K562 (cell line): ENCODE data around the gene CBX3. TPM values are rescaled to one million over a fixed set of nuclear protein-coding genes. Genes with fewer than 3 reads are reported as not detected.
A peak's percentile ranks its signal among the peaks of the same experiment; 100 is the strongest.

Experiments
- CEBPB ChIP-seq: fragments of 450-650 bp; IDR thresholded peaks from 2 replicates; pipeline ENCODE4 v1.6.1; 2016; ENCODE audit warnings: missing genetic modification characterization, missing compliant biosample characterization
- CXXC5 ChIP-seq: fragments of 250-450 bp; sonication (Bioruptor Pico); IDR thresholded peaks from 2 replicates; pipeline ENCODE4 v1.8.0; 2022; ENCODE audit warnings: inconsistent platforms, mild to moderate bottlenecking, moderate library complexity
- HIVEP1 ChIP-seq: fragments of 250-450 bp; sonication (Bioruptor Pico); IDR thresholded peaks from 2 replicates; pipeline ENCODE4 v1.4.0; 2020; ENCODE audit warnings: mild to moderate bottlenecking
- NCOR1 ChIP-seq: fragments of 450-650 bp; IDR thresholded peaks from 2 replicates; pipeline ENCODE4 v1.6.1; 2016; ENCODE audit warnings: mild to moderate bottlenecking, moderate library complexity
- NR1H2 ChIP-seq: sonication (generic); formaldehyde crosslinking; IDR thresholded peaks from 2 replicates; pipeline ENCODE4 v1.4.0; 2020; ENCODE audit warnings: mild to moderate bottlenecking, missing genetic modification reagents
- SAFB ChIP-seq: fragments of 200-400 bp; formaldehyde crosslinking; IDR thresholded peaks from 2 replicates; pipeline ENCODE4 v1.6.1; 2017; ENCODE audit warnings: low read depth, low read length, borderline replicate concordance
- SMAD3 ChIP-seq: fragments of 450-650 bp; formaldehyde crosslinking; conservative IDR thresholded peaks from 2 replicates; pipeline ENCODE4 v1.4.0; 2020; ENCODE audit warnings: mild to moderate bottlenecking
- SNRNP70 ChIP-seq: fragments of 200-400 bp; formaldehyde crosslinking; optimal IDR thresholded peaks from 2 replicates; pipeline ENCODE3; 2017; ENCODE audit warnings: low read depth, low read length
- SP2 ChIP-seq: IDR thresholded peaks from 2 replicates; pipeline ENCODE4 v1.6.1; 2011; ENCODE audit warnings: mild to moderate bottlenecking, low read depth, low read length, moderate library complexity; ENCODE audit not compliant: poor library complexity, severe bottlenecking; ENCODE audit errors: extremely low read depth
- ZEB2 ChIP-seq: fragments of 450-650 bp; IDR thresholded peaks from 2 replicates; pipeline ENCODE4 v1.6.1; 2016
- ZNF121 ChIP-seq: sonication (generic); formaldehyde crosslinking; conservative IDR thresholded peaks from 2 replicates; pipeline ENCODE4 v1.8.0; 2022; ENCODE audit warnings: missing genetic modification reagents
- ZNF239 ChIP-seq: fragments of 250-450 bp; sonication (Bioruptor Pico); IDR thresholded peaks from 2 replicates; pipeline ENCODE4 v1.4.0; 2020; ENCODE audit warnings: mild to moderate bottlenecking
- ZNF280A ChIP-seq: fragments of 450-650 bp; IDR thresholded peaks from 2 replicates; pipeline ENCODE4 v1.6.1; 2018; ENCODE audit warnings: mild to moderate bottlenecking, low read depth; ENCODE audit not compliant: partially characterized antibody
- ZNF318 ChIP-seq, 2 experiments: fragments of 450-650 bp; IDR thresholded peaks; 2 replicates each; pipeline ENCODE4 v1.6.1; 2016; ENCODE audit warnings: mild to moderate bottlenecking in 2 of 2, borderline replicate concordance in 1 of 2, low read depth in 1 of 2, moderate library complexity in 1 of 2
- ZNF449 ChIP-seq: fragments of 250-450 bp; sonication (Bioruptor Pico); IDR thresholded peaks from 2 replicates; pipeline ENCODE4 v1.8.0; 2022; ENCODE audit warnings: moderate library complexity, mild to moderate bottlenecking, inconsistent platforms
- ZNF830 ChIP-seq: fragments of 250-450 bp; sonication (Bioruptor Pico); IDR thresholded peaks from 2 replicates; pipeline ENCODE4 v1.5.0; 2021; ENCODE audit warnings: mild to moderate bottlenecking
- polyA plus RNA-seq, 8 experiments: library from polyadenylated mRNA; depleted of rRNA in 4 of 8; stranded (reverse) in 5 of 8; unstranded in 3 of 8; fragments of >200 nt; fragmentation: Nextera tagmentation in 2 of 8; fragmentation: Illumina TruSeq in 1 of 8; extraction: Ambion mirVana in 2 of 8; extraction: Trizol in 1 of 8; gene quantifications; 2 replicates each; pipeline versions ENCODE4 v1.2.1 to v1.2.3, GENCODE V29; 2011 to 2014; ENCODE audit warnings: inconsistent platforms in 1 of 8, missing spikeins in 1 of 8
- total RNA-seq, 7 experiments: library from RNA; depleted of rRNA in 6 of 7; stranded (reverse); fragments of >200 nt in 6 of 7; fragmentation: Illumina TruSeq in 2 of 7; extraction: Trizol in 2 of 7; gene quantifications; 2 replicates each; pipeline versions ENCODE4 v1.2.1 to v1.2.3, GENCODE V29; 2011 to 2021; ENCODE audit warnings: low replicate concordance in 1 of 7

The CBX3 gene
- total and polyA plus RNA-seq, 9 of the 15 experiments (the other 6 are each of a cell fraction or from before 2014, with no cell fraction given): 198 to 413 (median 328) TPM

- TF ChIP-seq ZNF280A (no peak), ZEB2 (no peak), SAFB (peak; percentile 95; the same call in 1 of the 2 replicates), SMAD3 (CRISPR knock-in tag) (no peak), ZNF121 (CRISPR knock-in tag) (no peak), CEBPB (no peak), ZNF830 (CRISPR knock-in tag) (no peak), SNRNP70 (no peak), NR1H2 (no peak), ZNF239 (CRISPR knock-in tag) (no peak), ZNF449 (CRISPR knock-in tag) (no peak), CXXC5 (CRISPR knock-in tag) (0 out of 2 replicates have a peak, but pooled peaks have one; percentile 44), HIVEP1 (CRISPR knock-in tag) (no peak), SP2 (no peak), ZNF318 (IDR thresholded peaks at IDR 0.05; ENCODE audit: borderline replicate concordance in 1 of 2, low read depth in 1 of 2) (no peak), NCOR1 (0 out of 2 replicates have a peak, but pooled peaks have one; percentile 17)
These were observed 760 bp downstream of the CBX3 start (continued) for GRCh38 chr7:26202019-26202990.
